ENCODE measurements around the gene NFIB. TPM values are rescaled to one million over a fixed set of nuclear protein-coding genes. Genes with fewer than 3 reads are reported as not detected.

The NFIB gene
- total and polyA plus RNA-seq, 2 donors, result 20.8 to 217 TPM

GRCh38 chr9:14238518-14238917, 75.4 kb downstream of the NFIB start:
- WGBS, result 37% methylated on average over 4 of the region's 4 CpGs
- no peak overlapping the region for H3K27ac ChIP-seq (ENCODE audit: low read depth)

GRCh38 chr9:14238079-14238478, 75.9 kb downstream of the NFIB start:
- Histone ChIP-seq H3K4me3 (ENCODE audit: low read depth, low read length) (no peak overlapping the region), H3K27ac (ENCODE audit: low read depth) (no peak overlapping the region), H3K4me1 (ENCODE audit: insufficient read depth) (no peaks in the 10 kb centered on the region), H3K36me3 (ENCODE audit: insufficient read depth) (no peaks in the 10 kb centered on the region)
- DNase-seq (ENCODE audit: extremely low spot score), result no peak
- 70% methylated on average over 3 of the region's 3 CpGs for WGBS

More at GRCh38 chr9:14238518-14238917, 75.4 kb downstream of the NFIB start:
- DNase-seq (ENCODE audit: extremely low spot score), result no peak
- Histone ChIP-seq H3K36me3 (ENCODE audit: insufficient read depth) (no peaks in the 10 kb centered on the region), H3K4me1 (ENCODE audit: insufficient read depth) (no peaks in the 10 kb centered on the region), H3K4me3 (ENCODE audit: low read depth, low read length) (no peak overlapping the region)

- WGBS, result 24% methylated on average over 1 of the region's 1 CpG
- H3K36me3 ChIP-seq (ENCODE audit: insufficient read depth), result no peaks in the 10 kb centered on the region
- no peak overlapping the region for H3K27ac ChIP-seq (ENCODE audit: low read depth)
- no peaks in the 10 kb centered on the region for H3K4me1 ChIP-seq (ENCODE audit: insufficient read depth)
- no peak overlapping the region for H3K4me3 ChIP-seq (ENCODE audit: low read depth, low read length)
- no peak for DNase-seq (ENCODE audit: extremely low spot score)
Observed at GRCh38 chr9:14236591-14236990, 77.3 kb downstream of the NFIB start.

GRCh38 chr9:14232111-14232510, 81.8 kb downstream of the NFIB start:
- no peak for DNase-seq (ENCODE audit: extremely low spot score)
- 77% methylated on average over 8 of the region's 8 CpGs for WGBS
- Histone ChIP-seq H3K4me1 (ENCODE audit: insufficient read depth) (no peaks in the 10 kb centered on the region), H3K27ac (ENCODE audit: low read depth) (no peak overlapping the region), H3K36me3 (ENCODE audit: insufficient read depth) (no peaks in the 10 kb centered on the region), H3K4me3 (ENCODE audit: low read depth, low read length) (no peak overlapping the region)

DNA sequence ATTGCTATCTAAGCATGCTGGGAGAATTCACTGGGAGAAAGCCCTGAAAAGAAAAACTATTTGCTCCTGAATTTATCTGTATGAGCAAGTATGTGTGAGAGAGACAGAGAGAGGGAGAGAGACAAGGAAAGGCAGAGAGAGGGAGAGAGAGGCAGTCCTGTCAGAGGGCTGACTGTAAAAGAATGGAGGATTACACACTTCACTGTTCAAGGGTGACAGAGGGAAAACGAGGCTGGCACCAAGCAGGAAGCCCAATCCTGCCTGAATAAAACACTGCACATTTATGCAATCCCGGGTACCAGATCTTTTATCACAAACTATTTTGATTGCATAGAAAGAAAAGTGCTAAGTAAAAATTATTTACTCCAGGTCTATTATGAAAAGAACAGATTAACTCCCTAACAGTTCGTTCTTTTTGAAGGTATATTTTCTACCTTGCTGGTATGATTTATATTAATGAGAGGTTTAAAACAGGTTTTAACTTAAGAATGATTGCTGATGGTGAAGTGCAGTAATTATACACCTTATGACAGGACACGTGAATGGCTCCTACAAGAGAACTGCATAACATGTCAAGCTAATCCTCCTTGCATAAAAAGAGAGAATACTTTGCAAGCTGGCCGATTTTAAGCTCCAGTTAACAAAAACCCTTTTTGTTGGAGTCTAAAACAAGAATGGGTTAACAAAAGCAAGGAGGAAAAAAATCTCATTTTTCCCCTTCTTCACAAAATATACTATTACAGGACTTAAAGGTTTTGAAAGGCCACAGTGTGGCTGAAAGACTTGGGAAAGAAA, 82.5 kb downstream of the NFIB start:
- 55% methylated on average over 5 of the region's 5 CpGs for WGBS
- no peaks in the 10 kb centered on the region for H3K36me3 ChIP-seq (ENCODE audit: insufficient read depth)
- H3K4me3 ChIP-seq (ENCODE audit: low read depth, low read length), result no peak overlapping the region
- DNase-seq (ENCODE audit: extremely low spot score), result no peak
- no peaks in the 10 kb centered on the region for H3K4me1 ChIP-seq (ENCODE audit: insufficient read depth)
- H3K27ac ChIP-seq (ENCODE audit: low read depth), result no peak overlapping the region

- 65% methylated on average over 1 of the region's 1 CpG for WGBS
- Histone ChIP-seq H3K4me1 (ENCODE audit: insufficient read depth) (no peaks in the 10 kb centered on the region), H3K4me3 (ENCODE audit: low read depth, low read length) (no peak overlapping the region), H3K36me3 (ENCODE audit: insufficient read depth) (no peaks in the 10 kb centered on the region), H3K27ac (ENCODE audit: low read depth) (no peak overlapping the region)
- DNase-seq (ENCODE audit: extremely low spot score), result no peak
Observed at GRCh38 chr9:14228602-14229001, 85.3 kb downstream of the NFIB start.

GRCh38 chr9:14226855-14227532, 86.9 kb downstream of the NFIB start:
- no peak overlapping the region for H3K4me3 ChIP-seq (ENCODE audit: low read depth, low read length)
- no peak overlapping the region for H3K27ac ChIP-seq (ENCODE audit: low read depth)
- no peak for DNase-seq (ENCODE audit: extremely low spot score)
- WGBS, result 89% methylated on average over 11 of the region's 11 CpGs
- H3K36me3 ChIP-seq (ENCODE audit: insufficient read depth), result no peaks in the 10 kb centered on the region
- no peaks in the 10 kb centered on the region for H3K4me1 ChIP-seq (ENCODE audit: insufficient read depth)

- no peaks in the 10 kb centered on the region for H3K36me3 ChIP-seq (ENCODE audit: insufficient read depth)
- WGBS, result 89% methylated on average over 5 of the region's 5 CpGs
- no peak overlapping the region for H3K27ac ChIP-seq (ENCODE audit: low read depth)
- no peak overlapping the region for H3K4me3 ChIP-seq (ENCODE audit: low read depth, low read length)
- H3K4me1 ChIP-seq (ENCODE audit: insufficient read depth), result no peaks in the 10 kb centered on the region
- no peak for DNase-seq (ENCODE audit: extremely low spot score)
Observed at GRCh38 chr9:14223081-14223480, 90.9 kb downstream of the NFIB start.

GRCh38 chr9:14222149-14222835, 91.6 kb downstream of the NFIB start:
- DNase-seq (ENCODE audit: extremely low spot score), result no peak
- H3K4me3 ChIP-seq (ENCODE audit: low read depth, low read length), result no peak overlapping the region
- no peaks in the 10 kb centered on the region for H3K4me1 ChIP-seq (ENCODE audit: insufficient read depth)
- WGBS, result 96% methylated on average over 1 of the region's 1 CpG
- H3K36me3 ChIP-seq (ENCODE audit: insufficient read depth), result no peaks in the 10 kb centered on the region
- H3K27ac ChIP-seq (ENCODE audit: low read depth), result no peak overlapping the region

DNA sequence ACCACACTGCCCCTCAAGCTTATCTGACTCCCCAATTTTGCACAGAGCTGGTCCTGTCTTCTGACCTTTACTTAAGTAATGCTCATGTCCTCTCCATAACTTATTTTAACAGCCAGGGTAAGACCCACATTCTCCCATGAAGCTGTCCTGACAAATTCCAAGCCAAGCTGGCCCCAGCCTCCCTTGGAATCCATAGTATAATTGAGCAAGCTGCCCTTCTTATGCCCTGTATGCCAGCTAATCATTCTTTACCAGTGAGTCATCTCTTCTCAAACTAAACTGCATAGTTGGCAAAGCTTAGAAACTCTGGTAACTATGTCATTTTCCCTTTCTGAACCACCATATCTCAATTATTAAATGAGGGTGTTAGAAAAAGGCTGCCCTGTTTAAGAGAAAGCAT, 92.4 kb downstream of the NFIB start:
- Histone ChIP-seq H3K4me1 (ENCODE audit: insufficient read depth) (no peaks in the 10 kb centered on the region), H3K36me3 (ENCODE audit: insufficient read depth) (no peaks in the 10 kb centered on the region), H3K27ac (ENCODE audit: low read depth) (no peak overlapping the region), H3K4me3 (ENCODE audit: low read depth, low read length) (no peak overlapping the region)
- no peak for DNase-seq (ENCODE audit: extremely low spot score)

DNA sequence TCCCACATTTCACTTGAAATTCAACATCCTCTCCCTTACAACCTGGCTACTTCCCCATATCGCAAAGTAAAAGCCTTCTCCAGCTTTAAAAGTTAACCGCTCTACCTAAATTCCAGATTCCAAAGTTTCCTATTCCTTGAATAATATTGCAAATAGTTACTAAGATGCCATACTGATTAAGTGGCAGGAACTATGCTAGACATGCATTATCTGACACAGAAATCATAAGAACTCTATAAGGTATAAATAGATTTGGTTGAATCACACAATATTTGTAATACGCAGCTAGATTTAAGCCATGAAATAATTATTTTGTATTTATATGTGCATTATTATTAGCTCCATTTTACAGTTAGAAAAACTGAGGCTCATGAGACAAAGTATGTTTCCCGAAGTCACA, 92.8 kb downstream of the NFIB start:
- Histone ChIP-seq H3K4me3 (ENCODE audit: low read depth, low read length) (no peak overlapping the region), H3K4me1 (ENCODE audit: insufficient read depth) (no peaks in the 10 kb centered on the region), H3K36me3 (ENCODE audit: insufficient read depth) (no peaks in the 10 kb centered on the region), H3K27ac (ENCODE audit: low read depth) (no peak overlapping the region)
- DNase-seq (ENCODE audit: extremely low spot score), result no peak
- 98% methylated on average over 4 of the region's 4 CpGs for WGBS

GRCh38 chr9:14220256-14220655, 93.7 kb downstream of the NFIB start:
- H3K36me3 ChIP-seq (ENCODE audit: insufficient read depth), result no peaks in the 10 kb centered on the region
- H3K27ac ChIP-seq (ENCODE audit: low read depth), result no peak overlapping the region
- no peak for DNase-seq (ENCODE audit: extremely low spot score)
- H3K4me3 ChIP-seq (ENCODE audit: low read depth, low read length), result no peak overlapping the region
- no peaks in the 10 kb centered on the region for H3K4me1 ChIP-seq (ENCODE audit: insufficient read depth)
- 89% methylated on average over 3 of the region's 3 CpGs for WGBS

GRCh38 chr9:14219850-14220249, 94.1 kb downstream of the NFIB start:
- no peak overlapping the region for H3K4me3 ChIP-seq (ENCODE audit: low read depth, low read length)
- no peak overlapping the region for H3K27ac ChIP-seq (ENCODE audit: low read depth)
- no peaks in the 10 kb centered on the region for H3K4me1 ChIP-seq (ENCODE audit: insufficient read depth)
- no peak for DNase-seq (ENCODE audit: extremely low spot score)
- no peaks in the 10 kb centered on the region for H3K36me3 ChIP-seq (ENCODE audit: insufficient read depth)
- WGBS, result 26% methylated on average over 4 of the region's 4 CpGs

DNA sequence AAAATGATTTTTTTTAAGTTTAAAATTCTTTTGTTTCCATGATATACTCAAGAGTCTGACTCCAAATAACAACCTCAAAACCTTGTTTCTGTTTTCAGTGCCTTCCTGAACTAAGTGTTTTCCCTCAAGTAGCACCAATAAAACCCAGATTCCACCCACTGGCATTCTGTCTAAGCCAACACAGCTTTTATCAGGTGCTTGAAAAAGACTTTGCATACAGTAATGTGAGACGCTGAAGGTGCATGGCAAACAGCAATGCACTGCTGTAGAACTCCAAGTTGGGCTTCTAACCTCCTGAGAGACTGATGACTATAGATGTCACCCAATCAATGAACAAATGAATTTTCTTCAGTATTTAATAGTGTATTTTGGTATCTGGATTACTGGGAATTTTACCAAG, 95.7 kb downstream of the NFIB start:
- H3K36me3 ChIP-seq (ENCODE audit: insufficient read depth), result no peaks in the 10 kb centered on the region
- H3K4me3 ChIP-seq (ENCODE audit: low read depth, low read length), result no peak overlapping the region
- 89% methylated on average over 1 of the region's 1 CpG for WGBS
- H3K27ac ChIP-seq (ENCODE audit: low read depth), result no peak overlapping the region
- no peak for DNase-seq (ENCODE audit: extremely low spot score)
- H3K4me1 ChIP-seq (ENCODE audit: insufficient read depth), result no peaks in the 10 kb centered on the region

Data from urinary bladder (tissue), 4 donors.